Measurements from ENCODE around the gene BRIP1.
"Not testable (repeated sequence)": the region's sequence is repeated elsewhere in the genome, so short reads cannot be mapped to it uniquely, and the experiment has no call there.

BRIP1 gene

GRCh38 chr17:61863801-61864126 lies 436 bp upstream of the BRIP1 start:
- TF ChIP-seq CTCF (conservative IDR thresholded peaks at IDR 0.05; ENCODE audit: low read length), result no peak
- H3K4me3 ChIP-seq (ENCODE audit: low read length), result peak overlapping the region; percentile 83
- DNase-seq (ENCODE audit: low read depth), result no peak

- peak overlapping the region; percentile 83 for H3K4me3 ChIP-seq (ENCODE audit: low read length)
- no peak for TF ChIP-seq CTCF (conservative IDR thresholded peaks at IDR 0.05; ENCODE audit: low read length)
- DNase-seq (ENCODE audit: low read depth), result peak; percentile 5
Measured at GRCh38 chr17:61862105-61862574, 1.2 kb downstream of the BRIP1 start.

- not testable (repeated sequence) for H3K4me3 ChIP-seq (ENCODE audit: low read length)
- peak; percentile 8 for DNase-seq (ENCODE audit: low read depth)
Measured at GRCh38 chr17:61860397-61860796, 2.9 kb downstream of the BRIP1 start.

- TF ChIP-seq CTCF (conservative IDR thresholded peaks at IDR 0.05; ENCODE audit: low read length), result no peak
- no peak for DNase-seq (ENCODE audit: low read depth)
- no peak overlapping the region for H3K4me3 ChIP-seq (ENCODE audit: low read length)
Measured at GRCh38 chr17:61856035-61856434, 7.3 kb downstream of the BRIP1 start.

GRCh38 chr17:61852857-61853256 lies 10.5 kb downstream of the BRIP1 start:
- no peak for TF ChIP-seq CTCF (conservative IDR thresholded peaks at IDR 0.05; ENCODE audit: low read length)
- no peak overlapping the region for H3K4me3 ChIP-seq (ENCODE audit: low read length)
- no peak for DNase-seq (ENCODE audit: low read depth)

- no peak for TF ChIP-seq CTCF (conservative IDR thresholded peaks at IDR 0.05; ENCODE audit: low read length)
- H3K4me3 ChIP-seq (ENCODE audit: low read length), result no peak overlapping the region
- peak; percentile 17 for DNase-seq (ENCODE audit: low read depth)
Measured at GRCh38 chr17:61849674-61850073, 13.7 kb downstream of the BRIP1 start.

- DNase-seq (ENCODE audit: low read depth), result no peak
- H3K4me3 ChIP-seq (ENCODE audit: low read length), result no peak overlapping the region
- TF ChIP-seq CTCF (conservative IDR thresholded peaks at IDR 0.05; ENCODE audit: low read length), result no peak
Measured at GRCh38 chr17:61848896-61849295, 14.4 kb downstream of the BRIP1 start.

- no peak for TF ChIP-seq CTCF (conservative IDR thresholded peaks at IDR 0.05; ENCODE audit: low read length)
Measured at GRCh38 chr17:61848247-61848646, 15.1 kb downstream of the BRIP1 start.

More at GRCh38 chr17:61848247-61848646, 15.1 kb downstream of the BRIP1 start:
- no peak overlapping the region for H3K4me3 ChIP-seq (ENCODE audit: low read length)
- DNase-seq (ENCODE audit: low read depth), result no peak
